Chondrocyte (in vitro differentiated cells): Measurements from ENCODE around the gene LDLRAD1. TPM values are rescaled to one million over a fixed set of nuclear protein-coding genes. Genes with fewer than 3 reads are reported as not detected.
"Not testable (repeated sequence)": the region's sequence is repeated elsewhere in the genome, so short reads cannot be mapped to it uniquely, and the experiment has no call there.

Experiments used
- DNase-seq: peaks from one replicate; pipeline ENCODE4 v3.0.0; 2021; ENCODE audit warnings: mixed read lengths, low spot score
- H3K27ac Mint-ChIP-seq: one replicate; pipeline ENCODE4 v1.8.0; 2021; ENCODE audit warnings: mild to moderate bottlenecking, moderate library complexity, mixed read lengths; ENCODE audit not compliant: unreplicated experiment
- H3K27me3 Mint-ChIP-seq: 2 replicates; pipeline ENCODE4 v1.8.0; 2021; ENCODE audit warnings: low read depth, mixed read lengths
- H3K36me3 Mint-ChIP-seq: 2 replicates; pipeline ENCODE4 v1.8.0; 2021; ENCODE audit warnings: low read depth, mixed read lengths
- H3K4me1 Mint-ChIP-seq: 2 replicates; pipeline ENCODE4 v1.8.0; 2021; ENCODE audit warnings: low read depth, mild to moderate bottlenecking, mixed read lengths
- H3K4me3 Mint-ChIP-seq: one replicate; pipeline ENCODE4 v1.8.0; 2021; ENCODE audit warnings: mild to moderate bottlenecking, moderate library complexity, mixed read lengths; ENCODE audit not compliant: unreplicated experiment
- H3K9me3 Mint-ChIP-seq: 2 replicates; pipeline ENCODE4 v1.8.0; 2021; ENCODE audit warnings: low read depth, mixed read lengths
- CTCF ChIP-seq: fragments of 200-600 bp; sonication (generic); IDR thresholded peaks from 2 replicates; pipeline ENCODE4 v1.5.0; 2021; ENCODE audit warnings: antibody characterized with exemption, mild to moderate bottlenecking, moderate library complexity
- total RNA-seq: library from RNA; stranded (reverse); gene quantifications from 3 replicates; pipeline ENCODE4 v1.2.1, GENCODE V29; 2021

The LDLRAD1 gene
- total RNA-seq, 1 donor from 2014 or later, result not detected

- Mint-ChIP-seq H3K27ac (no peak overlapping the region), H3K9me3 (no peaks in the 10 kb centered on the region), H3K4me3 (no peak overlapping the region), H3K27me3 (no peaks in the 10 kb centered on the region), H3K36me3 (no peaks in the 10 kb centered on the region), H3K4me1 (peaks cover 10% of the 10 kb centered on the region)
- TF ChIP-seq CTCF, result no peak
- DNase-seq, result no peak
Observed at GRCh38 chr1:54052431-54052933, 34.5 kb upstream of the LDLRAD1 start.

GRCh38 chr1:54051933-54052430 lies 34.0 kb upstream of the LDLRAD1 start:
- Mint-ChIP-seq H3K9me3 (no peaks in the 10 kb centered on the region), H3K27ac (no peak overlapping the region), H3K36me3 (no peaks in the 10 kb centered on the region), H3K27me3 (no peaks in the 10 kb centered on the region), H3K4me1 (peaks cover 15% of the 10 kb centered on the region), H3K4me3 (no peak overlapping the region)
- no peak for TF ChIP-seq CTCF
- no peak for DNase-seq

- not testable (repeated sequence) for H3K9me3 Mint-ChIP-seq, DNase-seq, H3K27ac Mint-ChIP-seq, H3K4me3 Mint-ChIP-seq, H3K36me3 Mint-ChIP-seq, H3K27me3 Mint-ChIP-seq
- H3K4me1 Mint-ChIP-seq, result peaks cover 16% of the 10 kb centered on the region
Observed at GRCh38 chr1:54050435-54050834, 32.4 kb upstream of the LDLRAD1 start.

GRCh38 chr1:54047384-54048305 lies 29.7 kb upstream of the LDLRAD1 start:
- DNase-seq, result no peak
- no peak for TF ChIP-seq CTCF
- Mint-ChIP-seq H3K4me3 (no peak overlapping the region), H3K36me3 (peaks cover 1% of the 10 kb centered on the region), H3K27ac (peak overlapping the region; percentile 49), H3K4me1 (peaks cover 9% of the 10 kb centered on the region), H3K27me3 (no peaks in the 10 kb centered on the region), H3K9me3 (no peaks in the 10 kb centered on the region)

GRCh38 chr1:54046671-54047383 lies 28.8 kb upstream of the LDLRAD1 start:
- TF ChIP-seq CTCF, result no peak
- no peaks in the 10 kb centered on the region for H3K27me3 Mint-ChIP-seq
- no peak for DNase-seq
- H3K4me3 Mint-ChIP-seq, result no peak overlapping the region
- H3K4me1 Mint-ChIP-seq, result peaks cover 9% of the 10 kb centered on the region
- H3K27ac Mint-ChIP-seq, result peak overlapping the region; percentile 20
- peaks cover 6% of the 10 kb centered on the region for H3K36me3 Mint-ChIP-seq
- H3K9me3 Mint-ChIP-seq, result no peaks in the 10 kb centered on the region
